Measurements from ENCODE around the gene ACTR10.

DNA sequence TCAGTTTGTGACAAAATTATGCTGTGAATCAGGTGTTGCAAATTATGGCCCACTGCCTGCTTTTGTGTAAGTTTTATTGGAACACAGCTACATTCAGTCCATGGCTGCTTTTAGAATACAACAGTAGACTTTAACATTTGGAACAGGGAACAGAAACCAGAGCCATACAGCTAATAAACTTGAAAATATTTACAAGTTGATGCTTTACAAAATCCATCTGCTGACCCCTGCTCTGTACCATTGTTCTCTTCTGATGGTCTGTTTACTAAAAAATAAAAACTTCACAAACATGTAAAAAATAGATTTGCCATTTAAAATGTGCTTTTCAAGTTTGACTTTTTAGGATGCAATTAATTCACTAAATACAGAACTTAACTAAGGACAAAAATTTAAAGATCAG, 65.5 kb downstream of the ACTR10 start:
- TF ChIP-seq, protein P1, sequence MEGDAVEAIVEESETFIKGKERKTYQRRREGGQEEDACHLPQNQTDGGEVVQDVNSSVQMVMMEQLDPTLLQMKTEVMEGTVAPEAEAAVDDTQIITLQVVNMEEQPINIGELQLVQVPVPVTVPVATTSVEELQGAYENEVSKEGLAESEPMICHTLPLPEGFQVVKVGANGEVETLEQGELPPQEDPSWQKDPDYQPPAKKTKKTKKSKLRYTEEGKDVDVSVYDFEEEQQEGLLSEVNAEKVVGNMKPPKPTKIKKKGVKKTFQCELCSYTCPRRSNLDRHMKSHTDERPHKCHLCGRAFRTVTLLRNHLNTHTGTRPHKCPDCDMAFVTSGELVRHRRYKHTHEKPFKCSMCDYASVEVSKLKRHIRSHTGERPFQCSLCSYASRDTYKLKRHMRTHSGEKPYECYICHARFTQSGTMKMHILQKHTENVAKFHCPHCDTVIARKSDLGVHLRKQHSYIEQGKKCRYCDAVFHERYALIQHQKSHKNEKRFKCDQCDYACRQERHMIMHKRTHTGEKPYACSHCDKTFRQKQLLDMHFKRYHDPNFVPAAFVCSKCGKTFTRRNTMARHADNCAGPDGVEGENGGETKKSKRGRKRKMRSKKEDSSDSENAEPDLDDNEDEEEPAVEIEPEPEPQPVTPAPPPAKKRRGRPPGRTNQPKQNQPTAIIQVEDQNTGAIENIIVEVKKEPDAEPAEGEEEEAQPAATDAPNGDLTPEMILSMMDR (conservative IDR thresholded peaks at IDR 0.05 in 1 of 2, IDR thresholded peaks at IDR 0.05 in 1 of 2; ENCODE audit: low read depth in 1 of 2, low read length in 2 of 2), result no peak
- TF ChIP-seq EZH2 (IDR thresholded peaks at IDR 0.05; ENCODE audit: low read length, missing control alignments), result no peak

Data from fibroblast of lung (primary cell).